ENCODE measurements around the gene DHRS3. TPM values are rescaled to one million over a fixed set of nuclear protein-coding genes. Genes with fewer than 3 reads are reported as not detected.

The DHRS3 gene
- total and polyA plus RNA-seq, 8 donors, result 47.7 to 98.6 (median 62.0) TPM

- Histone ChIP-seq H3K4me1 (no peaks in the 10 kb centered on the region), H3K27me3 (no peaks in the 10 kb centered on the region), H3K36me3 (no peaks in the 10 kb centered on the region), H3K9me3 (no peaks in the 10 kb centered on the region), H3K27ac (no peak overlapping the region), H3K4me3 (no peak overlapping the region)
- TF ChIP-seq, protein P1, sequence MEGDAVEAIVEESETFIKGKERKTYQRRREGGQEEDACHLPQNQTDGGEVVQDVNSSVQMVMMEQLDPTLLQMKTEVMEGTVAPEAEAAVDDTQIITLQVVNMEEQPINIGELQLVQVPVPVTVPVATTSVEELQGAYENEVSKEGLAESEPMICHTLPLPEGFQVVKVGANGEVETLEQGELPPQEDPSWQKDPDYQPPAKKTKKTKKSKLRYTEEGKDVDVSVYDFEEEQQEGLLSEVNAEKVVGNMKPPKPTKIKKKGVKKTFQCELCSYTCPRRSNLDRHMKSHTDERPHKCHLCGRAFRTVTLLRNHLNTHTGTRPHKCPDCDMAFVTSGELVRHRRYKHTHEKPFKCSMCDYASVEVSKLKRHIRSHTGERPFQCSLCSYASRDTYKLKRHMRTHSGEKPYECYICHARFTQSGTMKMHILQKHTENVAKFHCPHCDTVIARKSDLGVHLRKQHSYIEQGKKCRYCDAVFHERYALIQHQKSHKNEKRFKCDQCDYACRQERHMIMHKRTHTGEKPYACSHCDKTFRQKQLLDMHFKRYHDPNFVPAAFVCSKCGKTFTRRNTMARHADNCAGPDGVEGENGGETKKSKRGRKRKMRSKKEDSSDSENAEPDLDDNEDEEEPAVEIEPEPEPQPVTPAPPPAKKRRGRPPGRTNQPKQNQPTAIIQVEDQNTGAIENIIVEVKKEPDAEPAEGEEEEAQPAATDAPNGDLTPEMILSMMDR (IDR thresholded peaks at IDR 0.05), result no peak
- DNase-seq (no peak), ATAC-seq (no peak), FAIRE-seq (no peak)
- intact Hi-C loops (cut with DNase I), result no loop called here
- WGBS, 2 donors, result 80% methylated on average over 7 to 8 of the region's 8 CpGs
These were observed 16.1 kb upstream of the DHRS3 start for GRCh38 chr1:12634156-12634555.

DNA sequence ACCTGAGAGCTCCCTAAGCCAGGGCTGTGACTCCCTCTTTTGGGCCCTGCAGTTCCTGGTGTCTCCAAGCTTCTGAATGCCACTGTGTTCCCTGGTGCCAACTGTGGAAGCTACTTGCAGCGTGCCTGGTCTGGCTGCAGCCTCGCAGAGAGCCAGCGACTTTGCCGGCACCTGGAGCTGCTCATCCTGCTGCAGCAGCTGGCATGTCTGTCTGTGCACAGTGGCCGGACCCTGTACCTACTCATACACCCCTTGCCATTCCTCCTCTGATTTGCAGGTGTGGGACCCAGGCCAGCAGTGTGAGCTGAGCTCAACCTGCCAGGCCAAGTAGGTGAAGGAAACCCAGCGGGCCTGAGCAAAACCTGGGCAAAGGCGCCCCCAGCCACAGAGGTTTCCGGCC lies 13.6 kb upstream of the DHRS3 start:
- Histone ChIP-seq H3K27me3 (no peaks in the 10 kb centered on the region), H3K27ac (no peak overlapping the region), H3K36me3 (no peaks in the 10 kb centered on the region), H3K4me1 (no peaks in the 10 kb centered on the region), H3K9me3 (no peaks in the 10 kb centered on the region), H3K4me3 (no peak overlapping the region)
- no peak for ATAC-seq
- WGBS, 2 donors, result 86 to 87% methylated on average over 8 of the region's 8 CpGs
- TF ChIP-seq, protein P1 (IDR thresholded peaks at IDR 0.05), result no peak
- no peak for FAIRE-seq
- no peak for DNase-seq
- intact Hi-C loops (cut with DNase I), result no loop called here

GRCh38 chr1:12630946-12631530 lies 13.0 kb upstream of the DHRS3 start:
- H3K4me1 ChIP-seq, result no peaks in the 10 kb centered on the region
- WGBS, 2 donors, result 66 to 83% methylated on average over 6 of the region's 6 CpGs
- intact Hi-C loops (cut with DNase I), result no loop called here
- DNase-seq (no peak), ATAC-seq (peak in 1 of 4 donors; percentile 14), FAIRE-seq (no peak)
- no peak overlapping the region for H3K4me3 ChIP-seq
- H3K27me3 ChIP-seq, result no peaks in the 10 kb centered on the region
- H3K9me3 ChIP-seq, result no peaks in the 10 kb centered on the region
- H3K27ac ChIP-seq, result no peak overlapping the region
- TF ChIP-seq, protein P1 (IDR thresholded peaks at IDR 0.05), result no peak
- H3K36me3 ChIP-seq, result no peaks in the 10 kb centered on the region

DNA sequence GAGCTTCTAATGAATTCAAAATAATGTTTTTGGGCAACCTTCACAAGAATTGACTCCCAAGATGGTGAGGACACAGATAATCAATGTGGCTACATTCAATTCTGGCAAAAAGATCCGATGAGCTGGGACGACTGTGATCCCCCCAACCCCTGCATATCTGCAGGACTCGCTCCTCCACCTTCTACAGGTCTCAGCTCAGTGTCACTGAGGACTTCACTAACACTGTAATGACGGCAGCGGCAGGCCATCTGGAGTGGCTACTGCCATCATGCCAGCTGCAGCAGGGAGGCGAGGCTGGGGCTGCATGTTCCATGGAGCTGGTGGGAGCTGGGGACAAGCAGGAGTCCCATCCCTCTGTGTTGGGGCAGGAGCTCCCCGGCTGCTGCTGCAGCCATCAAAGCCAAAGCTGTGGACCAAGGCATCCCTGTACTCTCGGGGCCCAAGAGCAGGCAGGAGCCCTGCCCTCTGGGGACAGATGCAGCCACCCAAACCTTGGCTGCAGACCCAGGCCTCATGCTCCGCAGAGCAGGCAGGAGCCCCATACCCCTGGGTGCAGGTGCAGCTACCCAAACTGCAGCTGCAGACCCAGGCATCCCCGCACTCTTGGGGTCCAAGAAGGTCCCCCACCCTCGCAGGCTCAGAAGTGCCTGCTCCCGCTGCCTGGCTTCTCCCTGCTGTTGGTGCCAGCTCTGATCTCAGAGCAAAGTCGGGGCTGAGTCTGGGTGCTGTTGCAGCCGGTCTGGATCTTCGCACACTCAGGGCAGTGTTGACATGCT lies 12.2 kb upstream of the DHRS3 start:
- intact Hi-C loops (cut with DNase I), result no loop called here
- no peak overlapping the region for H3K27ac ChIP-seq
- TF ChIP-seq, protein P1 (IDR thresholded peaks at IDR 0.05), result no peak
- FAIRE-seq, result no peak
- no peak for DNase-seq
- WGBS, 2 donors, result 72 to 84% methylated on average over 15 of the region's 15 CpGs
- ATAC-seq, result no peak
- H3K9me3 ChIP-seq, result no peaks in the 10 kb centered on the region
- H3K36me3 ChIP-seq, result no peaks in the 10 kb centered on the region
- H3K27me3 ChIP-seq, result no peaks in the 10 kb centered on the region
- H3K4me3 ChIP-seq, result no peak overlapping the region
- H3K4me1 ChIP-seq, result no peaks in the 10 kb centered on the region

- 87 to 100% methylated on average over 1 of the region's 1 CpG for WGBS, 2 donors
These were observed 11.5 kb upstream of the DHRS3 start for GRCh38 chr1:12629511-12629956.

More at GRCh38 chr1:12629511-12629956, 11.5 kb upstream of the DHRS3 start:
- FAIRE-seq (no peak), DNase-seq (no peak), ATAC-seq (peak in 1 of 4 donors; percentile 22)
- Histone ChIP-seq H3K4me1 (no peaks in the 10 kb centered on the region), H3K27ac (no peak overlapping the region), H3K4me3 (no peak overlapping the region), H3K9me3 (no peaks in the 10 kb centered on the region), H3K27me3 (no peaks in the 10 kb centered on the region), H3K36me3 (no peaks in the 10 kb centered on the region)
- intact Hi-C loops (cut with DNase I), result no loop called here
- TF ChIP-seq, protein P1 (IDR thresholded peaks at IDR 0.05), result no peak
